ENCODE measurements around the gene CCNF. TPM values are rescaled to one million over a fixed set of nuclear protein-coding genes. Genes with fewer than 3 reads are reported as not detected.

The CCNF gene
- total RNA-seq, 2 experiments from 2014 or later, result 105 to 110 TPM

- Mint-ChIP-seq H3K9me3 (ENCODE audit: insufficient read depth) (no peaks in the 10 kb centered on the region), H3K4me3 (peak overlapping the region; percentile 18), H3K4me1 (ENCODE audit: low read depth) (peaks cover 11% of the 10 kb centered on the region), H3K36me3 (ENCODE audit: low read depth) (no peaks in the 10 kb centered on the region), H3K27me3 (ENCODE audit: low read depth) (peaks cover 38% of the 10 kb centered on the region), H3K27ac (no peak overlapping the region)
- ChIA-PET CTCF (interaction anchor here (3.3 kb wide), 1 partner anchor 32 kb away, joined by 10 read pairs; no protein-coding TSS in a partner anchor), POLR2A (interaction anchor here (0.9 to 3.2 kb wide), 2 partner anchors 8 to 39 kb away, joined by 3 to 14 read pairs; partner anchors contain the start of genes CCNF and TEDC2)
- ATAC-seq, result no peak
- DNase-seq, result no peak
Measured at GRCh38 chr16:2468725-2469398, 39.6 kb downstream of the CCNF start.

DNA sequence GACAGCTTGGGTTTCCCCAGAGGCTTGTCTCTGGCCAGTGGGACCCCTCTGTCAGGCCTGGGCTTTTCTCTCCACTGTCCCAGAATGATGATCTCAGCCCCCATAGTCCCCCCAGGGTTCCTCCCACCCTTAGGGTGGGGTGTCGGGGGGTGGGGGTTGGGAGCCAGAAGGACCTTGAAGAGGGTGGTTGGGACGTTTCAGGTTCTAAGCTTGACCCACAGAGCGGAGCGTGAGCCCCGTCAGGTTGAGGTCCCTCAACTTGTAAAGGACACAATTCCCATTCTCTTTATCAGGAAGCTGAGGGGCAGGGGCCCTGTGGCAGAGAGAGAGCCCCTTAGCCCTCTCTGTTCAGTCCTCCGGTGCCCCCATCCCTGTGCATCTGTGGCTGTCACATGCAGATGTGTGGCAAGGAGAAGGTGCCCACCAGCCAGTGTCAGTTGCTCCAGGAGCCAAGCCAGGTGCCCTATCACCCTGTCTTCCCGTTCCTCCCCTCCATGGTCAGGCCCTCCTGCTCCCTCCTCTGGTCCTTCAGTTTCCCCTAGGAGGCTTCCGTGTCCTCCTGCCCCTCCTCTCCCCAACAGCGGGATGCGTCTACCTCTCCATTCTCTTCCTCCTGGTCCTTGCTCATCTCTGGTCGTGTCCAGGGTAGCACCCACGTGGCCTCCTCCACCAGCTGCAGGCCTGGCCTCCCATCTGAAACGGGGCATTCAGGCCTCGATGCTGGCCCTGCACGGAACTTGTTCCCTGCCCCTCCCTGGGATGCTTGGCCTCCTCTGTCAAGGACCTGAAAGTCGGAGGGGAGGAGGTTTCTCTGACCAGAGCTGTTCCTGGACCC lies 40.4 kb downstream of the CCNF start:
- H3K9me3 Mint-ChIP-seq (ENCODE audit: insufficient read depth), result no peaks in the 10 kb centered on the region
- peaks cover 38% of the 10 kb centered on the region for H3K27me3 Mint-ChIP-seq (ENCODE audit: low read depth)
- no peak for DNase-seq
- H3K27ac Mint-ChIP-seq, result peak overlapping the region; percentile 41
- ATAC-seq, result no peak
- POLR2A ChIA-PET, result interaction anchor here (0.9 to 3.2 kb wide), 2 partner anchors 9 to 40 kb away, joined by 3 to 14 read pairs; partner anchors contain the start of genes CCNF and TEDC2
- peaks cover 11% of the 10 kb centered on the region for H3K4me1 Mint-ChIP-seq (ENCODE audit: low read depth)
- H3K4me3 Mint-ChIP-seq, result no peak overlapping the region
- H3K36me3 Mint-ChIP-seq (ENCODE audit: low read depth), result no peaks in the 10 kb centered on the region
- CTCF ChIA-PET, result interaction anchor here (1.4 to 3.3 kb wide), 3 partner anchors 10 to 32 kb away, joined by 3 to 10 read pairs (median 4); partner anchors contain the start of gene TEDC2

- H3K27ac Mint-ChIP-seq, result no peak overlapping the region
- POLR2A ChIA-PET, result interaction anchor here (3.2 kb wide), 1 partner anchor 10 kb away, joined by 14 read pairs; the partner anchor contains the start of gene TEDC2
- peaks cover 11% of the 10 kb centered on the region for H3K4me1 Mint-ChIP-seq (ENCODE audit: low read depth)
- CTCF ChIA-PET, result interaction anchor here (1.4 to 3.3 kb wide), 3 partner anchors 11 to 31 kb away, joined by 3 to 10 read pairs (median 4); partner anchors contain the start of gene TEDC2
- DNase-seq (no peak), ATAC-seq (no peak)
- no peaks in the 10 kb centered on the region for H3K36me3 Mint-ChIP-seq (ENCODE audit: low read depth)
- no peaks in the 10 kb centered on the region for H3K9me3 Mint-ChIP-seq (ENCODE audit: insufficient read depth)
- no peak overlapping the region for H3K4me3 Mint-ChIP-seq
- peaks cover 38% of the 10 kb centered on the region for H3K27me3 Mint-ChIP-seq (ENCODE audit: low read depth)
Measured at GRCh38 chr16:2470234-2470601, 41.0 kb downstream of the CCNF start.

DNA sequence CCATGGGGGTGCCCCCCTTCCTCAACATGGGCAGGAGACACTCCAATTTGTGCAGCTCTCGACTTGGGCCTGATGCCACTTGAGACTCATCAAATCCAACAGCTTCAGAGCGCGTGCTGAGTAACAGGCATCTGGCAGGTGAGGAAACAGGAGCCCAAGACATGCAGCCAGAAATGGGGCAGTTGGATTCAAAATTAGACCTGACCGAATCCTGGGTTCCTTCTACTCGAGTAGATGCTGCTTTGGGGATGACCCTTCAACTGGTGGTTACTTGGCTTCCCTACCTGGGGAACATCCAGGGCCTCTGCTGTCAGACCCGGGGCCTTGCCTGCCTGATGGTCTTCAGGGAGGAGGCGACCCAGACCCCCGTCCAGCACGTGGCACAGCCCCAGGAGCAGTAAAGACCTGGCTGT lies 41.4 kb downstream of the CCNF start:
- Mint-ChIP-seq H3K36me3 (ENCODE audit: low read depth) (no peaks in the 10 kb centered on the region), H3K4me1 (ENCODE audit: low read depth) (peaks cover 11% of the 10 kb centered on the region), H3K9me3 (ENCODE audit: insufficient read depth) (no peaks in the 10 kb centered on the region), H3K27ac (no peak overlapping the region), H3K4me3 (no peak overlapping the region), H3K27me3 (ENCODE audit: low read depth) (peaks cover 38% of the 10 kb centered on the region)
- ChIA-PET CTCF (interaction anchor here (1.4 to 3.3 kb wide), 3 partner anchors 11 to 31 kb away, joined by 3 to 10 read pairs (median 4); partner anchors contain the start of gene TEDC2), POLR2A (interaction anchor here (3.2 kb wide), 1 partner anchor 10 kb away, joined by 14 read pairs; the partner anchor contains the start of gene TEDC2)
- DNase-seq, result no peak
- no peak for ATAC-seq

GRCh38 chr16:2471016-2471652 lies 41.9 kb downstream of the CCNF start, which contains the start of gene NTN3:
NTN3 (plus strand) TSS chr16:2471297; CDS start chr16:2471702, 405 bp downstream.
- Mint-ChIP-seq H3K36me3 (ENCODE audit: low read depth) (no peaks in the 10 kb centered on the region), H3K4me3 (no peak within 1 kb of the TSS), H3K27ac (no peak within 1 kb of the TSS), H3K4me1 (ENCODE audit: low read depth) (peaks cover 15% of the 10 kb centered on the region), H3K9me3 (ENCODE audit: insufficient read depth) (no peaks in the 10 kb centered on the region), H3K27me3 (ENCODE audit: low read depth) (peaks cover 38% of the 10 kb centered on the region)
- ChIA-PET POLR2A (interaction anchor here (3.2 kb wide), 1 partner anchor 10 kb away, joined by 14 read pairs; the partner anchor contains the start of gene TEDC2), CTCF (interaction anchor here (1.4 to 3.3 kb wide), 2 partner anchors 11 to 30 kb away, joined by 4 to 10 read pairs; partner anchors contain the start of gene TEDC2)
- DNase-seq, result no peak
- ATAC-seq, result no peak

DNA sequence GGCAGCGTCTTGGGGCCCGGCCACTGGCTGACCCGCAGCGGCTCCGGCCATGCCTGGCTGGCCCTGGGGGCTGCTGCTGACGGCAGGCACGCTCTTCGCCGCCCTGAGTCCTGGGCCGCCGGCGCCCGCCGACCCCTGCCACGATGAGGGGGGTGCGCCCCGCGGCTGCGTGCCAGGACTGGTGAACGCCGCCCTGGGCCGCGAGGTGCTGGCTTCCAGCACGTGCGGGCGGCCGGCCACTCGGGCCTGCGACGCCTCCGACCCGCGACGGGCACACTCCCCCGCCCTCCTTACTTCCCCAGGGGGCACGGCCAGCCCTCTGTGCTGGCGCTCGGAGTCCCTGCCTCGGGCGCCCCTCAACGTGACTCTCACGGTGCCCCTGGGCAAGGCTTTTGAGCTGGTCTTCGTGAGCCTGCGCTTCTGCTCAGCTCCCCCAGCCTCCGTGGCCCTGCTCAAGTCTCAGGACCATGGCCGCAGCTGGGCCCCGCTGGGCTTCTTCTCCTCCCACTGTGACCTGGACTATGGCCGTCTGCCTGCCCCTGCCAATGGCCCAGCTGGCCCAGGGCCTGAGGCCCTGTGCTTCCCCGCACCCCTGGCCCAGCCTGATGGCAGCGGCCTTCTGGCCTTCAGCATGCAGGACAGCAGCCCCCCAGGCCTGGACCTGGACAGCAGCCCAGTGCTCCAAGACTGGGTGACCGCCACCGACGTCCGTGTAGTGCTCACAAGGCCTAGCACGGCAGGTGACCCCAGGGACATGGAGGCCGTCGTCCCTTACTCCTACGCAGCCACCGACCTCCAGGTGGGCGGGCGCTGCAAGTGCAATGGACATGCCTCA lies 42.6 kb downstream of the CCNF start:
- ATAC-seq, result no peak
- DNase-seq, result no peak
- no peak overlapping the region for H3K27ac Mint-ChIP-seq
- CTCF ChIA-PET, result interaction anchor here (0.5 kb wide), 1 partner anchor 44 kb away, joined by 3 read pairs; no protein-coding TSS in a partner anchor
- peaks cover 35% of the 10 kb centered on the region for H3K27me3 Mint-ChIP-seq (ENCODE audit: low read depth)
- POLR2A ChIA-PET, result interaction anchor here (3.2 kb wide), 1 partner anchor 11 kb away, joined by 14 read pairs; the partner anchor contains the start of gene TEDC2
- H3K4me3 Mint-ChIP-seq, result no peak overlapping the region
- no peaks in the 10 kb centered on the region for H3K9me3 Mint-ChIP-seq (ENCODE audit: insufficient read depth)
- peaks cover 23% of the 10 kb centered on the region for H3K4me1 Mint-ChIP-seq (ENCODE audit: low read depth)
- no peaks in the 10 kb centered on the region for H3K36me3 Mint-ChIP-seq (ENCODE audit: low read depth)

DNA sequence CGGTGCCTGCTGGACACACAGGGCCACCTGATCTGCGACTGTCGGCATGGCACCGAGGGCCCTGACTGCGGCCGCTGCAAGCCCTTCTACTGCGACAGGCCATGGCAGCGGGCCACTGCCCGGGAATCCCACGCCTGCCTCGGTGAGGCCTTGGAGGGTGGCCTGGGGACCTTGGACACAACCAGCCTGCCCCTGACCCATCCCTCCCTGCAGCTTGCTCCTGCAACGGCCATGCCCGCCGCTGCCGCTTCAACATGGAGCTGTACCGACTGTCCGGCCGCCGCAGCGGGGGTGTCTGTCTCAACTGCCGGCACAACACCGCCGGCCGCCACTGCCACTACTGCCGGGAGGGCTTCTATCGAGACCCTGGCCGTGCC lies 43.2 kb downstream of the CCNF start:
- ChIA-PET CTCF (interaction anchor here (0.5 kb wide), 1 partner anchor 44 kb away, joined by 3 read pairs; no protein-coding TSS in a partner anchor), POLR2A (interaction anchor here (3.2 kb wide), 1 partner anchor 12 kb away, joined by 14 read pairs; the partner anchor contains the start of gene TEDC2)
- Mint-ChIP-seq H3K4me1 (ENCODE audit: low read depth) (peaks cover 25% of the 10 kb centered on the region), H3K9me3 (ENCODE audit: insufficient read depth) (no peaks in the 10 kb centered on the region), H3K4me3 (no peak overlapping the region), H3K27ac (no peak overlapping the region), H3K36me3 (ENCODE audit: low read depth) (no peaks in the 10 kb centered on the region), H3K27me3 (ENCODE audit: low read depth) (peaks cover 31% of the 10 kb centered on the region)
- no peak for DNase-seq
- ATAC-seq, result no peak

DNA sequence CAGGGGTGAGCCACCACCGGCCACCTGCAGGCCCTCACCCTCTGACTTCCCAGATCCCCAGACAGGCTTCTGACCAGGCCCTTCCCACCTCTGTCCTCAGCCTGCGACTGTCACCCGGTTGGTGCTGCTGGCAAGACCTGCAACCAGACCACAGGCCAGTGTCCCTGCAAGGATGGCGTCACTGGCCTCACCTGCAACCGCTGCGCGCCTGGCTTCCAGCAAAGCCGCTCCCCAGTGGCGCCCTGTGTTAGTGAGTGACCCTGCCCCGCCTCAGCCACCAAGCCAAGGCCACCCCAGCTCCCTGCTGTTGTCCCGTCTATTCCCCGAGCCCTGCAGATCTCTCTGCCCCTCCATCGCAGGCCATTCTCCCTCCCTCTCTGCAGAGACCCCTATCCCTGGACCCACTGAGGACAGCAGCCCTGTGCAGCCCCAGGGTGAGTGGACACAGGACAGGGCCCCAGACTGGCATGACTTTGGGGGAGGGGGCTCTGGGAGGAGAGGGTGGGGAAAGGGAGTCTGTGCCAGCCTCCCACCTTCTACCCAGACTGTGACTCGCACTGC lies 43.7 kb downstream of the CCNF start:
- Mint-ChIP-seq H3K4me3 (peak overlapping the region; percentile 60), H3K27me3 (ENCODE audit: low read depth) (peaks cover 31% of the 10 kb centered on the region), H3K27ac (peak overlapping the region; percentile 60), H3K9me3 (ENCODE audit: insufficient read depth) (no peaks in the 10 kb centered on the region), H3K36me3 (ENCODE audit: low read depth) (no peaks in the 10 kb centered on the region), H3K4me1 (ENCODE audit: low read depth) (peaks cover 28% of the 10 kb centered on the region)
- no peak for ATAC-seq
- no peak for DNase-seq
- POLR2A ChIA-PET, result no interaction called here
- CTCF ChIA-PET, result interaction anchor here (0.7 kb wide), 1 partner anchor 44 kb away, joined by 3 read pairs; the partner anchor contains the start of gene CCNF

GRCh38 chr16:2473446-2473926 lies 44.2 kb downstream of the CCNF start:
- CTCF ChIA-PET, result interaction anchor here (0.7 to 1.5 kb wide), 3 partner anchors 13 to 44 kb away, joined by 3 to 4 read pairs (median 3); partner anchors contain the start of genes CCNF and TEDC2
- Mint-ChIP-seq H3K4me1 (ENCODE audit: low read depth) (peaks cover 26% of the 10 kb centered on the region), H3K9me3 (ENCODE audit: insufficient read depth) (no peaks in the 10 kb centered on the region), H3K4me3 (peak overlapping the region; percentile 60), H3K27me3 (ENCODE audit: low read depth) (peaks cover 27% of the 10 kb centered on the region), H3K36me3 (ENCODE audit: low read depth) (no peaks in the 10 kb centered on the region), H3K27ac (peak overlapping the region; percentile 60)
- POLR2A ChIA-PET, result interaction anchor here (1.3 kb wide), 1 partner anchor 15 kb away, joined by 4 read pairs; no protein-coding TSS in a partner anchor
- DNase-seq (no peak), ATAC-seq (no peak)

All from activated CD8-positive, alpha-beta T cell treated with anti-CD3 and anti-CD28 coated beads, Interleukin-2, amount 10 ng/mL, durations not matched to agents 7 days and 5 days (primary cell).